Eye (tissue), 1 donor: Measurements from ENCODE around the gene TMEM63A.

Source experiments
- DNase-seq: peaks from one replicate; pipeline ENCODE4 v3.0.0-alpha.2; 2015

TMEM63A gene

GRCh38 chr1:225863167-225863566, 19.0 kb downstream of the TMEM63A start:
- no peak for DNase-seq

GRCh38 chr1:225862581-225862950, 19.6 kb downstream of the TMEM63A start:
- no peak for DNase-seq

GRCh38 chr1:225861834-225862580, 20.2 kb downstream of the TMEM63A start:
- DNase-seq, result no peak

- DNase-seq, result no peak
Observed at GRCh38 chr1:225860876-225861441, 21.2 kb downstream of the TMEM63A start.

GRCh38 chr1:225860107-225860506, 22.1 kb downstream of the TMEM63A start:
- no peak for DNase-seq

DNA sequence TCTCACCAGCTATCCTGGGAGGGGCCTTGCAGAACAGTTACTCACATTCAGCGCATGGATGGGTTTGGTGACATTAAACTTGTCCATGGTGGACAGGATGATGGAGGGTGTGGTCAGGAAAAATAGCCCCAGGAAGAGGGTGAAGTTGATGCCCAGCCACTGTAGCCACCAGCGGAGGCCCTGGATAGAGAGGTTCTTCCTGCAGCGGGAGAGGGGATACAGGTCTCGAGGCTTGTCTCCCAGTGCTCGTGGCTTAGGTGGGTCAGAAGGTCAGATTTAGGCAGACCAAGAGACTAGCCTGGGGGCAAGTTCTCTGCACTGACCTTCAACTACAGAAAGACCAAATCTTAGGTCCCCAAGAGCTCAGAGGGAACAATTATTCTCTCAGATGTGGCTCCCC, 23.0 kb downstream of the TMEM63A start:
- no peak for DNase-seq

GRCh38 chr1:225857256-225857655, 24.9 kb downstream of the TMEM63A start:
- DNase-seq, result no peak

GRCh38 chr1:225855503-225856300, 26.5 kb downstream of the TMEM63A start:
- peak; percentile 53 for DNase-seq

- no peak for DNase-seq
Observed at GRCh38 chr1:225853441-225853840, 28.7 kb downstream of the TMEM63A start.

DNA sequence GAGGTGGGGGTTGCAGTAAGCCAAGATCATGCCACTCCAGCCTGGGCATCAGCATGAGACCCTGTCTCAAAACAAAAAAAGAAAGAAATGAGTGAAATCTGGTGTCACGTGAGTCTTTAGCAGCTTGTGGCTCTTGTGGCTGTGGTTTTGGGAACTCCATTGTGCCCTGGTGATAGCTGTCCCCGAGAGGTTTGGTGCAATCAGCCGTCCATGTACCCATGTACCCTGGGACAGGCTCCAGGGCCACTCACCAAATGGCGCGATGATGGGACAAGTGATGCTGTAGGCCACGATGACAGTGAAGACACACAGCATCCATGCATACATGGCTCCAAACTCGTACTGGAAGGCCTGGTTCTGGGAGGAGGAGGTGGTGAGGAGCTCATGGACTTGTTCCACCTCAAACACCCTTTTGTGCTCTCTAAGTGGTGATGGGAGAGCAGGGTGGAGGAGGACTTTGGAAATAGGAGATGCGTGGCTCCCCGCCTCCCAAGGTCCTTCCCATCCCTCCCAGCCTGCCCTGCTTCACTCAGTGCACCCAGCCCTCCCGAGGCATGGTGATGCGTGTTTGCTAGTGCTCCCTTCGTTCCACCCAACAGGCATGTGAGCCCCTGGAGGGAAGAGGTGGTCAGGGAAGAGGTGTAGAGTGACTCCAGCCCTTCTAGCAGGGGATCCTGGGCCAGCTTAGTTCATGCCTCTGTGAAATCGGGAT, 29.6 kb downstream of the TMEM63A start:
- no peak for DNase-seq

DNA sequence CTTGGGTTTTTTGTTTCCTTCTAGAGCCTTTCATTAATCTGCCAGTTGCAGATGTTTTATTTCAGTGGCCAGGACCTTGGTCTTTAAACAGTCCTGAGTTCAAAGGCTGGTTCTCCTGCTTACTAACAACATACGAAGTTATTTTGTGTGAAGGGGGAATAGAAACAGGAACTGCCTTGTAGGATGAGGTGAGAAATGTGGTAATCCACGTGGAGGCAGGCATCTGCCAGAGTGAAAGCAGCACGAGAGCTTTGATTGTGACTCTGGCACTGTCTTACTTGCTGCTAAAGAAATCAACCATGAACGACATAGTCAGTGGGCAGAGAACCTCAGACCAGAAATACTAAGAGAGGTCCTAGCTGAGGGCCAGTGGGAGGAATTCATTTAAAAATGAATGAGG, 30.4 kb downstream of the TMEM63A start:
- no peak for DNase-seq

DNA sequence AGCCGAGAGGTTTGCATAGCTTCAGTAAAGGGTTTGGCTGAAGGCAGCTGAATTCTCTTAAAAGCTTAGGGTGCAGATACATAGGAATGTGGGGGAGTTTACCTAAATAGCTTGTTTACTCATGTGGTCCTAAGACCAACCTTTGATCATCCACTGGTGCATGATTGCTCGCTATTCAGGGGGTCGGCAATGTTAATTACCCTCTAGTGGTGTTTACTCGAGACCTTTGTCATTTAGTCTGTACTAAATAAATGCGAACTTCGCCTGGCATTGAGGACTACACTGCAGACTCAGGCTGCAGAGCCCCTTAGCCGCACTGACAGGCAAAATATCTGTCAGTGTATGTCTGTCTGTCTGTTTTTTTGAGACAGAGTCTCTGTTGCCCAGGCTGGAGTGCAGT, 31.8 kb downstream of the TMEM63A start:
- DNase-seq, result no peak

DNA sequence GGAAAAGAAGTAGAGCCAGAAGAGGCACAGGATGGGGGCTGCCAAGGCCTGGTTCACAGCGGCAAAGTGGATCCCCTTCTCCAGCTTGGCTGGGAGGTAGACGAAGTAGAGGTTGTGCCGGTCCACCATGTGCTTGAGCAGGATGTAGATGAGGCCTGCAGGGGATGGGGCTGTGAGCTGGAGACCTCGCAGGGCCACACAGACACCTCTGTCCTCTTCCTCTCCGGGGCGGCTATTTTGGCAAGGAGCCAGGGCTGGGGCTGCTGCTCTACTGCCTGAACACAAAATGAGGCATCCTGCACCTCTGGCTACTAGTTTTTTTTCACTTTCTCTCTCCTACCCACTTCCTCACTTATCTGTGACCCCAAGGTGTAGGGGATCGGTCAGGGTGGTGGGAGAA, 32.3 kb downstream of the TMEM63A start:
- DNase-seq, result no peak

- DNase-seq, result peak; percentile 47
Observed at GRCh38 chr1:225848030-225848955, 33.9 kb downstream of the TMEM63A start.

- no peak for DNase-seq
Observed at GRCh38 chr1:225847610-225848009, 34.6 kb downstream of the TMEM63A start.

GRCh38 chr1:225846331-225847310, 35.6 kb downstream of the TMEM63A start:
- DNase-seq, result no peak

DNA sequence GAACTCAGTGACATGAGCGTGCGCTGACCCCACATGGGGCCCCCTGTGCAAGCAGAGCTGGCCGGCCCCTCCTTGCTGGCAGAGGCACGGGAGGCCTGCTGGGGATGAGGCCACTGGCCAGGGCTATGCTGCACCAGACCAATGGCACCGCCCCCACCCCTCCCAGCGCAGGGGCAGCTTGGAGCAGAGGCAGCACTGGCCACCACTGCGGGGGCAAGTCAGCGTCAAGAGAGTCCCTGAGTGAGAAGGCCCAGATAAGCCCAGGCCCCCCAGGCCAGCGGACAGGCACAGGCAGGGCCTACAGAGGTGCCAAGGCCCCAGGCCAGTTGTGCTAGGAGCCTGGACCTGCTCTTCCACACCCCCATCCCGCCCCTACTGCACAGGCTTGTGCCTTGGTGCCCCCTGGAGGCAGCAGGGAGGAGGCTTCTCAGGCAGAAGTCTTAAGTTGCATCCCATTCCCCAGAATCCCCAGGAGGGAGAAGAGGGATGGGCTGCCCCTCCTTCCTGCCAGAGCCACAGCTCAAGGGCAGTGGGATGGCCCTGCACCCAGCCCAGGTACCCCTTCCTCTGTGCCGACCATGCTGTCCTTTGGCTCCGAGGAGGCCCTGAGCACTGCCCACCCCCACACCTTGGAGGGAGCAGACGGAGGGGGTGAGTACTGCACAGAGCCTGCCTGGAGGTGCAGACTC, 36.5 kb downstream of the TMEM63A start:
- DNase-seq, result peak; percentile 88

- no peak for DNase-seq
Observed at GRCh38 chr1:225845097-225845496, 37.1 kb downstream of the TMEM63A start.

GRCh38 chr1:225844236-225845061, 37.7 kb downstream of the TMEM63A start:
- no peak for DNase-seq
